Measurements from ENCODE around the gene TNRC6B.
A peak's percentile ranks its signal among the peaks of the same experiment; 100 is the strongest.
"Not testable (repeated sequence)": the region's sequence is repeated elsewhere in the genome, so short reads cannot be mapped to it uniquely, and the experiment has no call there.

Gene TNRC6B

DNA sequence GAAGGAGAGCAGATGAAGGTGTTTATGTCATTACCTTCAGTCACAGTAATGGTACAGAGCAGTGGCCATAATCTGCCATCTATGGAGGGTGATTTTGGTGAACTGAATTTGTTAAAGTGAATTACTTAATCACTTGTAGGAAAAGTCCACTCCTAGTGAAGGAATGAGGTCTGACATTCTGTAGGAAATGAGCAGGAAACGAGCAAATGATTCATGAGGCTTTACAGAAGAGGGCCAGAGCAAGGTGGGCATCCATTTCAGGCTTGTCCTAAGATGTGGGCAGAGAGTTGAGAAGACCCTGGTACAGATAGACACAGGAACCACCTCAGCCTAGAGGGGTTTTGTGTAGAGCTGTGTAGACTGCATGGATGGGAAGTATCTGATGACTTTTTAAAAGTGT, 186.7 kb downstream of the TNRC6B start:
- DNase-seq (ENCODE audit: low spot score): no peak

DNA sequence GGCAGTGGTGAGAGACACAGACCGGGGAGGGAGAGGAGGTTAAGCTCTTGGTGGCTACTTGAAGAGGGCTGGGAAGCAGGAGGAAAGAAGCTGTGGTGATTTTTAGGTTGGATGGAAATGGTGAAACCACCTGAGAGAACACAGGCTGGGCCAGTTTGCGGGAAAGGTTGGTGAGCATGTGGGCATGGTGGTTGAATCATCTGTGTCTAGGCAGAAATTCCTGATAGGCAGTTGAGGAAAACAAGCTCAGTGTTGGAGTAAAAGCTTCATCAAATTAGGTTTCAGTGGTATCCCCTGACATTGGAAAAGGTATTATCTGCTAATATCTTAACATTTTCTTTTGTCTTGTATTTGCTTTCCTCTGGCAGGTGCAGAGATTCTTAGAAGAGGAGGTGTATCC, 188.3 kb downstream of the TNRC6B start:
- no peak for DNase-seq (ENCODE audit: low spot score)

GRCh38 chr22:40367342-40367741, 189.6 kb downstream of the TNRC6B start:
- DNase-seq (ENCODE audit: low spot score): no peak

GRCh38 chr22:40368016-40368415, 190.3 kb downstream of the TNRC6B start:
- DNase-seq (ENCODE audit: low spot score): no peak

DNA sequence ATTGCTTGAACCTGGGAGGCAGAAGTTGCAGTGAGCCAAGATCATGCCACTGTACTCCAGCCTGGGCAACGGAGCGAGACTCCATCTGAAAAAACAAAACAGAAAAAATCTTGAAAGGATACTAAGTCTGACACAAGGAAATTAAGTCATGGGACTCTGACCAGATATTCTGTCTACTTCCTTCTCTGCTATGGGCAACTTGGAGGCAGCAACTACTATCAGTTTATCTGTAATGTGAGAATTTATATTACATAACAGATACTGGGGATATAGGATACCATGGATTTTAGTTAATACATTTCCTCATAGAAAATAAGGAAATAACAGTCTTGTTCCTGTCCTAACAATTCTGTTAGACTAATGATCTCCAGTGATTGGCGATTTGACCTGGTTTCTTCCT, 191.1 kb downstream of the TNRC6B start:
- no peak for DNase-seq (ENCODE audit: low spot score)

DNA sequence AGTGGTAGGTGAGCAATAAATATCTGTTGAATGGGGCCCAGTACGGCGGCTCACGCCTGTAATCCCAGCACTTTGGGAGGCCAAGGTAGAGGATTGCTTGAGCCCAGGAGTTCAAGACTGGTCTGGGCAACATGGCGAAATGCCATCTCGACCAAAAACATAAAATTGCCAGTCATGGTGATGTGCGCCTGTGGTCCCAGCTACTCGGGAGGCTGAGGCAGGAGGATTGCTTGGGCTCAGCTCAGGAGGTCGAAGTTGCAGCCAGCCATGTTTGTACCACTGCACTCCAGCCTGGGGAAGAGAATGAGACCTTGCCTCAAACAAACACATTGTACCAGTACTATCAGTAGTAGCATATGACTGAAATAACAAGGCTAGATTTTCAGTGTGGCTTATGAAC, 196.8 kb downstream of the TNRC6B start:
- DNase-seq (ENCODE audit: low spot score): no peak

DNA sequence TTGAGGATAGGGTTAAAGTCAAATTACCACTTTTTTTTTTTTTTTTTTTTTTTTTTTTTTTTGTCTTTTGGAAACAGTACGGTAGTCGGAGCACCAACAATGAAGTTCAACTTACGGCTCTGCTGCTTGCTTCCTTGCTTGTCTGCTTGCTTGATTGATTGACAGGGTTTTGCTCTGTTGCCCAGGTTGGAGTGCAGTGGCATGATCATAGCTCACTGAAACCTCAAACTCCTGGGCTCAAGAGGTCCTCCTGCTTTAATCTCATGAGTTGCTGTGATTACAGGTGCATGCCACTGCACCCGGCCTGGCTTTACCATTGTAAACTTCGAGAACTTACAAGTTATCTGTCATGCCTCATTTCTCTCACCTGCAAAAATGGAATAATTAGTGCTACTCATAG, 198.4 kb downstream of the TNRC6B start:
- DNase-seq (ENCODE audit: low spot score): no peak

- DNase-seq (ENCODE audit: low spot score): no peak
These were observed 200.2 kb downstream of the TNRC6B start for GRCh38 chr22:40377931-40378330.

DNA sequence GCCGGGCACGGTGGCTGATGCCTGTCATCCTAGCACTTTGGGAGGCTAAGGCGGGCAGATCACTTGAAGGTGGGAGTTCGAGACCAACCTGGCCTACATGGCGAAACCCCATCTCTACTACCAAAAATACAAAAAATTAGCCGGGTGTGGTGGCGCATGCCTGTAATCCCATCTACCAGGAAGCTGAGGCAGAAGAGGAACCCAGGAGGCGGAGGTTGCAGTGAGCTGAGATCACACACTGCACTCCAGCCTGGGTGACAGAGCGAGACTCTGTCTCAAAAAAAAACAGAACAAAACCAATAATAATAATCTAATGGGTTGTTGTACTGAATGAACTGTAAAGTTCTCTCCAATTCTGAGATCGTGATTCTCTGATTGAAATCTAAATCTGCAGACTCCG, 200.7 kb downstream of the TNRC6B start:
- not testable (repeated sequence) for DNase-seq (ENCODE audit: low spot score)

GRCh38 chr22:40381461-40381860, 203.7 kb downstream of the TNRC6B start:
- no peak for DNase-seq (ENCODE audit: low spot score)

- no peak for DNase-seq (ENCODE audit: low spot score)
These were observed 206.2 kb downstream of the TNRC6B start for GRCh38 chr22:40383905-40384304.

DNA sequence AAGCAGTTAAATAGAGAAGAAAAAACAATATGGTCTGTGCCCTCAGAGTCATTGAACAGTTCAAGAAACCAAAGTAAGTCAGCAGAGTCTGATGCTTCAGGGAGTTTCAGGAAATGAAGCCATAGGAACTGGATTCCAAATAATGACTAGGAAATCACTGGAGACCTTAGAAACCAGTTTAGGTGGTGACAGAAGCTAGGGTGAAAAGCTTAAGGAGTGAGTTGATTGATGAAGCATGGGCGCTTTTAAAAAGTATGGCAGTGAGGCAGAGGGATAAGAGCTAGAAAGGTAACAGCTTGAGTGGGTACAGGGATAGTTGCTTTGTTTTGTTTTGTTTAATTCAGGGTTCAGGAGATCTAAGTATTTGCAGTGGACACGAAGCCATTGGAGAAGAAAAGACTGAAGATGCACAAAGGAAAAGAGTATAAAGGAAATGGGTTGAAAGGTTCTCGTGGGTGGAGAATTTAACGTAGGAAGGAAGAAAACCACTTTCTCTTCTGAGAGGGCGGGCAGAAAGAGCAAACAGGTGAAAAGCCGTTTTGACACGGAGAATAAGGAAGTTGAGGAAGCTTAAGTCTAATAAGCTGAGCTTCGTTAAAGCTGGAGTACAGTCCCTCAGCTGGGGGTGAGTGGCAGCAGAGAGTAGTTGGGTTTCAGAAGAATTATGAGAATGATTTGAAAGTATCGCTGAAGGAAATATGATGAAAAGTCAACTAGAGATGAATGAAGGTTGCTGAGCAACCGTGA, 207.5 kb downstream of the TNRC6B start:
- peak; percentile 57 for DNase-seq (ENCODE audit: low spot score)

All from CD4-positive, alpha-beta T cell treated with Interleukin-6 at 100 ng/mL for 8 hours (primary cell).